ENCODE results near the gene ZCWPW1. TPM values are rescaled to one million over a fixed set of nuclear protein-coding genes. Genes with fewer than 3 reads are reported as not detected.

ZCWPW1 gene
- total and polyA plus RNA-seq, 2 of the 13 experiments (the other 11 are each of a cell fraction or from before 2014, with no cell fraction given): 2.4 to 2.5 TPM

DNA sequence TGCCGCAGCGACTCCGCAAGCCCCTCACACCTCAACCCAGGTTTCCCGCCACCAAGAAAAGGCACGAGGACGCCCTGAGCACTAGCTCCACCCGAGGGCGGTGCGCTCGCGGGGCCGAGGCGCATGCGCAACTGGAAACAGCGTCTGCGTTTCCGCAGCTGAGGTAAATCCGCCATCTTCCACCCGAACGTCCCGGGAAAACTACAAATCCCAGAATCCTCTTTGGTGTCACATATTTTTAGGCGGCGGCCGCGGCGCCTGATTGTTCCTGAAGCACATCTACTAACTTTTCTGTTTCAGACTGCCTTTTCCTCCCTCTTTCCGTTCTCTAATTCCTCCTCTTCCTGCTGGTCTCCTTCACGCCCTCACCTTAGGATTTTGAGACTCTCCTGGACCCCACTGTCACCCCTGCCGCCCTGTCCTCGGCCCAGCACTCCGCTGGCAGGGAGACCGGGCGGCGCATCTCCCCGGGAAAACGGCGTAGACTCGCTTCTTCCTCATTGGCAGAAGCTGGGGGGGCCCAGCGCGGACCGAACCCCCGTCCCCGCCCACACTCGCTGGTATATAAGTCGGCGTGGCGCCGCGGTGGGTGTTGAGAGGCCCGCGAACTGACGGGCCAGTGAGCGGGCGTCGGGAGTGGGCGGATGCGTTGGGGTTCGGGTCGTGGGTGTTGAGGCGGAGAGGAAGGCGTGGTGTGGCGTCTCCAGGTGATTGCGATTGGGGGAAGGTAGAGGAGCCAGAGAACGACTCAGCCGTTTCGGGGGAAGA lies at the start of gene ZCWPW1 (continued):
- TF ChIP-seq, protein P1, sequence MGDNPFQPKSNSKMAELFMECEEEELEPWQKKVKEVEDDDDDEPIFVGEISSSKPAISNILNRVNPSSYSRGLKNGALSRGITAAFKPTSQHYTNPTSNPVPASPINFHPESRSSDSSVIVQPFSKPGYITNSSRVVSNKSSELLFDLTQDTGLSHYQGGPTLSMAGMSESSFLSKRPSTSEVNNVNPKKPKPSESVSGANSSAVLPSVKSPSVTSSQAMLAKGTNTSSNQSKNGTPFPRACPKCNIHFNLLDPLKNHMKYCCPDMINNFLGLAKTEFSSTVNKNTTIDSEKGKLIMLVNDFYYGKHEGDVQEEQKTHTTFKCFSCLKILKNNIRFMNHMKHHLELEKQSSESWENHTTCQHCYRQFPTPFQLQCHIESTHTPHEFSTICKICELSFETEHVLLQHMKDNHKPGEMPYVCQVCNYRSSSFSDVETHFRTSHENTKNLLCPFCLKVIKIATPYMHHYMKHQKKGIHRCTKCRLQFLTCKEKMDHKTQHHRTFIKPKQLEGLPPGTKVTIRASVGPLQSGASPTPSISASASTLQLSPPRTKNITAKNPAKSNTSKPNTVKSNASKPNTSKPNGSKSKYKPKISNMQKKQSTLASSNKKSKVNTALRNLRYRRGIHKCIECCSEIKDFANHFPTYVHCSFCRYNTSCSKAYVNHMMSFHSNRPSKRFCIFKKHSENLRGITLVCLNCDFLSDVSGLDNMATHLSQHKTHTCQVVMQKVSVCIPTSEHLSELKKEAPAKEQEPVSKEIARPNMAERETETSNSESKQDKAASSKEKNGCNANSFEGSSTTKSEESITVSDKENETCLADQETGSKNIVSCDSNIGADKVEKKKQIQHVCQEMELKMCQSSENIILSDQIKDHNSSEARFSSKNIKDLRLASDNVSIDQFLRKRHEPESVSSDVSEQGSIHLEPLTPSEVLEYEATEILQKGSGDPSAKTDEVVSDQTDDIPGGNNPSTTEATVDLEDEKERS (CRISPR knock-in tag; IDR thresholded peaks at IDR 0.05): peak; percentile 65; the same call in 1 of the 2 replicates
- TF ChIP-seq, protein P2, sequence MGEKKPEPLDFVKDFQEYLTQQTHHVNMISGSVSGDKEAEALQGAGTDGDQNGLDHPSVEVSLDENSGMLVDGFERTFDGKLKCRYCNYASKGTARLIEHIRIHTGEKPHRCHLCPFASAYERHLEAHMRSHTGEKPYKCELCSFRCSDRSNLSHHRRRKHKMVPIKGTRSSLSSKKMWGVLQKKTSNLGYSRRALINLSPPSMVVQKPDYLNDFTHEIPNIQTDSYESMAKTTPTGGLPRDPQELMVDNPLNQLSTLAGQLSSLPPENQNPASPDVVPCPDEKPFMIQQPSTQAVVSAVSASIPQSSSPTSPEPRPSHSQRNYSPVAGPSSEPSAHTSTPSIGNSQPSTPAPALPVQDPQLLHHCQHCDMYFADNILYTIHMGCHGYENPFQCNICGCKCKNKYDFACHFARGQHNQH (CRISPR knock-in tag; IDR thresholded peaks at IDR 0.05): peak; percentile 57; the same call in 1 of the 2 replicates
- TF ChIP-seq PRPF4 (IDR thresholded peaks at IDR 0.05; ENCODE audit: low read depth, low read length, poor library complexity, severe bottlenecking) (no peak), CBX2 (IDR thresholded peaks at IDR 0.05; ENCODE audit: low read depth, low read length) (no peak), CBX2 (CRISPR knock-in tag; IDR thresholded peaks at IDR 0.05; ENCODE audit: low read depth) (no peak), ZNF749 (CRISPR knock-in tag; IDR thresholded peaks at IDR 0.05; ENCODE audit: borderline replicate concordance) (peak; percentile 70; the same call in 1 of the 2 replicates), FOXK1 (CRISPR knock-in tag; IDR thresholded peaks at IDR 0.05; ENCODE audit: borderline replicate concordance, low read depth) (peak; percentile 4; the same call in 1 of the 2 replicates), SOX5 (CRISPR knock-in tag; IDR thresholded peaks at IDR 0.05; ENCODE audit: borderline replicate concordance) (no peak), SIN3B (IDR thresholded peaks at IDR 0.05; ENCODE audit: low read length) (no peak), ZNF33B (CRISPR knock-in tag; IDR thresholded peaks at IDR 0.05) (peak; percentile 84), ZNF121 (CRISPR knock-in tag; IDR thresholded peaks at IDR 0.05) (no peak), ZKSCAN1 (IDR thresholded peaks at IDR 0.05; ENCODE audit: low read length) (peak; percentile 17; the same call in 1 of the 2 replicates), NR3C1 (CRISPR knock-in tag; IDR thresholded peaks at IDR 0.05) (no peak), PCBP2 (optimal IDR thresholded peaks at IDR 0.05; ENCODE audit: low read depth, low read length, poor library complexity, severe bottlenecking) (no peak), KLF16 (CRISPR knock-in tag; IDR thresholded peaks at IDR 0.05) (peak; percentile 80 to 82; a peak in 2 of 4 replicates), SP5 (CRISPR knock-in tag; IDR thresholded peaks at IDR 0.05; ENCODE audit: borderline replicate concordance, low read depth) (peak; percentile 93)
- TF ChIP-seq, protein P3, sequence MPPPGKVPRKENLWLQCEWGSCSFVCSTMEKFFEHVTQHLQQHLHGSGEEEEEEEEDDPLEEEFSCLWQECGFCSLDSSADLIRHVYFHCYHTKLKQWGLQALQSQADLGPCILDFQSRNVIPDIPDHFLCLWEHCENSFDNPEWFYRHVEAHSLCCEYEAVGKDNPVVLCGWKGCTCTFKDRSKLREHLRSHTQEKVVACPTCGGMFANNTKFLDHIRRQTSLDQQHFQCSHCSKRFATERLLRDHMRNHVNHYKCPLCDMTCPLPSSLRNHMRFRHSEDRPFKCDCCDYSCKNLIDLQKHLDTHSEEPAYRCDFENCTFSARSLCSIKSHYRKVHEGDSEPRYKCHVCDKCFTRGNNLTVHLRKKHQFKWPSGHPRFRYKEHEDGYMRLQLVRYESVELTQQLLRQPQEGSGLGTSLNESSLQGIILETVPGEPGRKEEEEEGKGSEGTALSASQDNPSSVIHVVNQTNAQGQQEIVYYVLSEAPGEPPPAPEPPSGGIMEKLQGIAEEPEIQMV (CRISPR knock-in tag; IDR thresholded peaks at IDR 0.05; ENCODE audit: low read depth): peak; percentile 76
- TF ChIP-seq, protein P4, sequence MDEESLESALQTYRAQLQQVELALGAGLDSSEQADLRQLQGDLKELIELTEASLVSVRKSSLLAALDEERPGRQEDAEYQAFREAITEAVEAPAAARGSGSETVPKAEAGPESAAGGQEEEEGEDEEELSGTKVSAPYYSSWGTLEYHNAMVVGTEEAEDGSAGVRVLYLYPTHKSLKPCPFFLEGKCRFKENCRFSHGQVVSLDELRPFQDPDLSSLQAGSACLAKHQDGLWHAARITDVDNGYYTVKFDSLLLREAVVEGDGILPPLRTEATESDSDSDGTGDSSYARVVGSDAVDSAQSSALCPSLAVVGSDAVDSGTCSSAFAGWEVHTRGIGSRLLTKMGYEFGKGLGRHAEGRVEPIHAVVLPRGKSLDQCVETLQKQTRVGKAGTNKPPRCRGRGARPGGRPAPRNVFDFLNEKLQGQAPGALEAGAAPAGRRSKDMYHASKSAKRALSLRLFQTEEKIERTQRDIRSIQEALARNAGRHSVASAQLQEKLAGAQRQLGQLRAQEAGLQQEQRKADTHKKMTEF (CRISPR knock-in tag; IDR thresholded peaks at IDR 0.05): peak; percentile 89; the same call in 1 of the 2 replicates
- TF ChIP-seq, protein P5, sequence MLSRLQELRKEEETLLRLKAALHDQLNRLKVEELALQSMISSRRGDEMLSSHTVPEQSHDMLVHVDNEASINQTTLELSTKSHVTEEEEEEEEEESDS (CRISPR knock-in tag; IDR thresholded peaks at IDR 0.05; ENCODE audit: borderline replicate concordance): no peak
- TF ChIP-seq, protein P6, sequence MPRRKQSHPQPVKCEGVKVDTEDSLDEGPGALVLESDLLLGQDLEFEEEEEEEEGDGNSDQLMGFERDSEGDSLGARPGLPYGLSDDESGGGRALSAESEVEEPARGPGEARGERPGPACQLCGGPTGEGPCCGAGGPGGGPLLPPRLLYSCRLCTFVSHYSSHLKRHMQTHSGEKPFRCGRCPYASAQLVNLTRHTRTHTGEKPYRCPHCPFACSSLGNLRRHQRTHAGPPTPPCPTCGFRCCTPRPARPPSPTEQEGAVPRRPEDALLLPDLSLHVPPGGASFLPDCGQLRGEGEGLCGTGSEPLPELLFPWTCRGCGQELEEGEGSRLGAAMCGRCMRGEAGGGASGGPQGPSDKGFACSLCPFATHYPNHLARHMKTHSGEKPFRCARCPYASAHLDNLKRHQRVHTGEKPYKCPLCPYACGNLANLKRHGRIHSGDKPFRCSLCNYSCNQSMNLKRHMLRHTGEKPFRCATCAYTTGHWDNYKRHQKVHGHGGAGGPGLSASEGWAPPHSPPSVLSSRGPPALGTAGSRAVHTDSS (CRISPR knock-in tag; conservative IDR thresholded peaks at IDR 0.05): 0 out of 2 replicates have a peak, but pooled peaks have one; percentile 67

Measured in HepG2 (cell line).